ENCODE results near the gene SEC16A.
A peak's percentile ranks its signal among the peaks of the same experiment; 100 is the strongest.

The SEC16A gene, protein sequence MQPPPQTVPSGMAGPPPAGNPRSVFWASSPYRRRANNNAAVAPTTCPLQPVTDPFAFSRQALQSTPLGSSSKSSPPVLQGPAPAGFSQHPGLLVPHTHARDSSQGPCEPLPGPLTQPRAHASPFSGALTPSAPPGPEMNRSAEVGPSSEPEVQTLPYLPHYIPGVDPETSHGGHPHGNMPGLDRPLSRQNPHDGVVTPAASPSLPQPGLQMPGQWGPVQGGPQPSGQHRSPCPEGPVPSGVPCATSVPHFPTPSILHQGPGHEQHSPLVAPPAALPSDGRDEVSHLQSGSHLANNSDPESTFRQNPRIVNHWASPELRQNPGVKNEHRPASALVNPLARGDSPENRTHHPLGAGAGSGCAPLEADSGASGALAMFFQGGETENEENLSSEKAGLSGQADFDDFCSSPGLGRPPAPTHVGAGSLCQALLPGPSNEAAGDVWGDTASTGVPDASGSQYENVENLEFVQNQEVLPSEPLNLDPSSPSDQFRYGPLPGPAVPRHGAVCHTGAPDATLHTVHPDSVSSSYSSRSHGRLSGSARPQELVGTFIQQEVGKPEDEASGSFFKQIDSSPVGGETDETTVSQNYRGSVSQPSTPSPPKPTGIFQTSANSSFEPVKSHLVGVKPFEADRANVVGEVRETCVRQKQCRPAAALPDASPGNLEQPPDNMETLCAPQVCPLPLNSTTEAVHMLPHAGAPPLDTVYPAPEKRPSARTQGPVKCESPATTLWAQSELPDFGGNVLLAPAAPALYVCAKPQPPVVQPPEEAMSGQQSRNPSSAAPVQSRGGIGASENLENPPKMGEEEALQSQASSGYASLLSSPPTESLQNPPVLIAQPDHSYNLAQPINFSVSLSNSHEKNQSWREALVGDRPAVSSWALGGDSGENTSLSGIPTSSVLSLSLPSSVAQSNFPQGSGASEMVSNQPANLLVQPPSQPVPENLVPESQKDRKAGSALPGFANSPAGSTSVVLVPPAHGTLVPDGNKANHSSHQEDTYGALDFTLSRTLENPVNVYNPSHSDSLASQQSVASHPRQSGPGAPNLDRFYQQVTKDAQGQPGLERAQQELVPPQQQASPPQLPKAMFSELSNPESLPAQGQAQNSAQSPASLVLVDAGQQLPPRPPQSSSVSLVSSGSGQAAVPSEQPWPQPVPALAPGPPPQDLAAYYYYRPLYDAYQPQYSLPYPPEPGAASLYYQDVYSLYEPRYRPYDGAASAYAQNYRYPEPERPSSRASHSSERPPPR (N-terminal part only)

DNA sequence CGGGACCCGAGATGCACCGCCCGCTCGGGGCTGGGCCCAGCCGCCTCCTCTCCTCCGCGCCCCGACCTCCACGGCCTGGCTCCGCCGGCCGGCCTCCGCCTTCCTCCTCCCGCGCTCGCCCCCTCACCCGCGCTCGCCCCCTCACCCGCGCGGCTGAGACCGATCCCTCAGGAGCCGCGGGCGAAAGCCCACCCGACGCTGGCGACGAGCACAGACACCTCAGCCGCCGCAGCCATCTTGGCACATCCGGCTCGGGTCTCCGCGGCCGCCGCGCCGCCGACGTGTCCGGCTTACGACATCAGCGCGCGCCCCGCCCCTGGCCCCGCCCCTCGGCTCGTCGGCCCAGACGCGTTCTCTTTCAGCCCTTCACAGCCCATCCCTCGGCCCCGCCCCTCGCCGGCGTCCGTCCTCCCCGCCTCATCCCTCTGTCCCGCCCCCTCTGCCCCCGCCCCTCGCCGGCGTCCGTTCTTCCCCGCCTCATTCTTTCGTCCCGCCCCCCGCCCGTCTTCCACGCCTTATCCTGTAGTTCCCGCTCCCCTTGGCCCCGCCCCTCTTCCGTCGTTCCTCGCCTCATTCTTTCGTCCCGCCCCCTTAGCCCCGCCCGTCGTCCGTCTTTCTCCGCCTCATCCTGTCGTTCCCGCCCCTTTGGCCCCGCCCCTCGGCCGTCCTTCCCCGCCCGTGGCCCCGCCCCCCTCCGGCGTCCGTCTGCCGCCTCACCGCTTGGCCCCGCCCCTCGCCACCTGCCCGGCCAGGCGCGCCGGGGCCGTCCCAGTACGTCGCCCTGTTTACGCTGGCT lies at the start of gene SEC16A:
Gene SEC16A (minus strand): TSS at position 248 of the 796 bp plus-strand sequence. CDS start 5,425 bp downstream, outside the sequence.
- peak; percentile 98 for DNase-seq (ENCODE audit: low read depth)

- DNase-seq (ENCODE audit: low read depth): no peak
Observed at GRCh38 chr9:136531904-136532798, 49.3 kb upstream of the SEC16A start.

DNA sequence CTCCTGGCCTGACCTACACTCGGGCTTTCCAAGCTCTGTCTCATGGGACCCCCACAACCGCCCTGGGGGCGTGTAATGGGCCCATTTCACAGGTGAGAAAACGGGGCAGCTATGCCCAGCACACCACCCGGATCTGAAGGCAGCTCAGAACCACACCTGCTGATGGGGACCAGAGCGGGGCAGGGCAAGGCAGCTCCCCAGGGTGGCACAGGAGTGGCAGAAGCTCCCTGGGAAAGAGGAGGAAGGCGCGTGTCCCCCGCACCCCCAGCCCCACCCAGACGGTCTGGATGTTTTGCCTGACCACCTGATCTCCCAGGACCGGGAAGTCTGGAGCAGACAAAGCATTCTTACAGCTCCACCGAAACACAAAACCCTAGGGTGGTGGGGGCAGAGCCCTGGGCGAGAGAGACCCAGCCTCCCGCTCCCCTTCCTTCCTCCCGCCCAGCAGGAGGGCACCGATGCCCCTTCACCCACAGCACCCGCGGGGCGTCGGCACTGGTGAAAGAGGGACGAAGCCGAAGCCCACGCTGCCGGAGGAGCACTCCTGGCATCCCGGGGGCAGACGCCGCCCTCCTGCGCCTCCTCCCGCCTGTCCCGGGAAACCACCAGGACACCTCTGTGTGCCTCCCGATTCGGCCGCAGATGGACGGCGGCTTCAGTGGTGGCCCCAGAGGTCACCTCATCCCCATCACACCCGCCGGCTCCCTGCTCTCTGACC lies 48.5 kb upstream of the SEC16A start:
- no peak for DNase-seq (ENCODE audit: low read depth)

DNA sequence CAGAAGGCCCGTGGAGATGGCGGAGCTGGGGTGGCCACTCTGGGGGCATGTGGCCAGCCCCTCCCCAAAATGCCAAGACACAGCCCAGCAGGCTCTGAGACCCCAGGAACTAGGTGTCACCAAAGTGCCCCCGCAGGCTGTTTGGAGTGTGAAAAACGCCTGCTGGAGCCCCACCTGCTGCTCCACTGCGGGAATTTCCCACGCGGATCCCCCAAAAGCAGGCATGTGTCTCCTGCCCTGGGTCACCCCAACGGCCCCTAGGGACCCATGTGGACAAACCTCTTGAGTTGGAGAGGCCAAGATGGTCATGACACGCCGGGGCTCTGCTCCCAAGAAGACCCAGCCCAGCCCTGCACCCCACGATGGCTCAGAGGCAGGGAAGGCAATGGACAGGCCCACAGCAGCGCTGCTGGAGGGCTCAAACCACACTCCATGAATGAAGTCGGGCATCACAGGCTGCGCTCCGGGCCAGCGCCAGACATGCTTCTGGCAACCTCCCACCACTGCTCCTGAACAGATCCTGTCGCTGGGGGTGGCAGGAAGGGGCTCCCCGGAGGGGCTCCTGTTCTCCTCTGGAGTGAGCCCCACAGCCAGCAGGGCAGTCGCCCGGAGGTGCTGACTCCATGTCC lies 47.7 kb upstream of the SEC16A start:
- DNase-seq (ENCODE audit: low read depth): no peak

DNA sequence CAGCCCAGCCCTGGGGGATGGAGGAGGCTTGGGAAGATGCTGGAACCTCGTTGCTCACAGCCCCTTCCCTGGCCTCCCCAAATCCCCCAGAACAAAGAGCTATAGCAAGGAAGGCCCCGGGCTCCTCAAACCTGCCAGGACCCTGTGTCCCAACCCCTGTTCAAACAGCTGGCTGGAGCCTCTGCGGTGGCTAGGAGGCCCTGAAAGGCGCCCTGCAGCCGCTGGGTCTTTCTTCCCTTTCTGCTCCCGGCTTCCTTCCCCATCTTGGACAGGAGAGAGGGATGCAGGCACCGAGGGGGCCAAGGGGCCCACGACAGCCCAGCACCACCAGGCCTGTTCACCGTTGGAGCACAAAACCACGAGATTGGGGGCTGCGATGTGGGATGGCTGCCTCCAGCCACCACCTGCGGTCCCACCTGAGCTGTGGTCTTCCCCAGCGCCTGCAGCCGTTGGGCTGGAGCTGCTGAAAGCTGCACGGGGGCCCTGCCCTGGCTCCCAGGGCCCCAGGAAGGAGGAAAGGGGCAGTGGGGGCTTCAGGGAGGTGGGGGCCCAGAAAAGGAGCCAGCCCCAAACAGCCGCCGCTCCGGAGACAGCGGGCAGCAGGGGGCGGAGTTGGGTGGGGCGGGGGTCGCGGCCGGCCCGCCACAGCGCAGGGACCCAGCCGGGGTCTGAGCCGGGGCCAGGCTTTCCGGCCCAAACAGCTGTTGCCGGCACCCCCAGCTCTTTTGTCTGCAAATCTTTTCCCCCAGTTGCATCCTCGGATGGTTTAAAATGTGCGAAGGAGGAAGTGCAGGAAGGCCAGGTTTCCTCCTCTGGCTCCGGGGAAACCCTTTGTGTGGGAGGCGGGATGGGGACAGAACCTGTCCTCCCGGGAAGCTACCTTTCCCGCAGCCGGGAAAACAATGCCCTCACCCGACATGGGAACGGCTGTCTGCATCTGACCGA lies 46.9 kb upstream of the SEC16A start:
- no peak for DNase-seq (ENCODE audit: low read depth)

GRCh38 chr9:136528716-136529341 lies 46.0 kb upstream of the SEC16A start:
- DNase-seq (ENCODE audit: low read depth): no peak

DNA sequence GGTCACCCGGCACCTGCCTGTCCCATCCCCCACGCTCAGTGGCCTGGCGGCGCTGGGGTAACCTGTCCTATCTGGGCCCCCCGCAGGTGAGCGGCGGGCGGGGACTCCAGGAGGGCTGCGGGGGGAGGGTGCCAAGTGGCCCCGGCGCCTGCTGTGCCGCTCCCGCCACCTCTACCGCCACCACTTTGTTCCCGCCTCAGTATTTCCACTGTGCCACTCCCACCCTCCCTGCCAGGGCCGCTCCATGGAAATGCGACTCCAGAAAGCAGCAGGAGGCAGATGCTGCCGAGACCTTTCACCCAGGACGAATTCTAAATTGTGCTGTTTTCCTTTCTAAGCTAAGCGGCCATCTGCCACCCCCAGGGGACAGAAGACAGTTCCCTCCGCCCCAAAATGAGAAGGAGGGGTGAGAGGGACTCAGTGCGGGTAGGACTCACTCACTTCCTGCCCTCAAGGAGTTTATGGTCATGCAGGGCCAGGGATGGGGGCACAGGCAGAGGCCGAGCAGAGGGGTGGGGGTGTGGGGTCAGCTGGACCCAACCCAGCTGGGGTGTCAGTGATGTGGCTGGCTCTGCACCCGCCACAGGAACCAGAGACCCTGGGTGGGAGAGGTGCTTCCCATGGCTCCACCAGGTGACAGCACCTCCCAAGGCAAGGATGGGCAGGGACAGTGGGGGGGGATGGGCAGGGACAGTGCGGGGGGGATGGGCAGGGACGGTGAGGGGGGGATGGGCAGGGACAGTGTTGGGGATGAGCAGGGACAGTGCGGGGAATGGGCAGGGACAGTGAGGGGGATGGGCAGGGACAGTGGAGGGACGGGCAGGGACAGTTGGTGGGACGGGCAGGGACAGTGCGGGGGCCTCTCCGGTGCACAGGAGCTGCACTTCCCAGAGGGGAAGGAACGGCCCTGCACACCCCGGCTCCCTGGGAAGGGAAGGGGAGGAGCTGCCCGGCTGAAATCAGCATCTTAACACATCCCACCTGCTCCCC lies 45.2 kb upstream of the SEC16A start:
- peak; percentile 39 for DNase-seq (ENCODE audit: low read depth)

DNA sequence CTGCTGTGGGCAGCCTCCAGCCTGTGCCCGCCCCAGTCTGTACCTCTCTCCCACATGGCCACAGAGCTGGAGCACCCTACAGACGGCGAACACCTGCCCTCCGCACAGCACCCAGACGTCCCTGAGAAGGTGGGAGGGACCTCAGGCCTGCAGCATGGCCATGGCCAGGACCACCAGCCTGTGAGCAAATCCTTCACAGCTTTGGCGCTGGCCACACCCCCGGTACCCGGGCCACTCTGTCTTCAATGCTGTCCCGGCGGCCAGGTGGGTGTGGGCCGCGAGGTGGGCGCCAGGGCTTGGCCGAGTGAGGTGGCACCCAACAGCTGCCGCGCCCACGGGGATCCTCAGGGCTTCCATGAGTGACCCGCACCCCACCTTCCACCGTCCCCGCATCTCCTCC lies 44.3 kb upstream of the SEC16A start:
- no peak for DNase-seq (ENCODE audit: low read depth)

- no peak for DNase-seq (ENCODE audit: low read depth)
Observed at GRCh38 chr9:136526625-136527066, 43.8 kb upstream of the SEC16A start.

GRCh38 chr9:136525841-136526499 lies 43.1 kb upstream of the SEC16A start:
- DNase-seq (ENCODE audit: low read depth): no peak

DNA sequence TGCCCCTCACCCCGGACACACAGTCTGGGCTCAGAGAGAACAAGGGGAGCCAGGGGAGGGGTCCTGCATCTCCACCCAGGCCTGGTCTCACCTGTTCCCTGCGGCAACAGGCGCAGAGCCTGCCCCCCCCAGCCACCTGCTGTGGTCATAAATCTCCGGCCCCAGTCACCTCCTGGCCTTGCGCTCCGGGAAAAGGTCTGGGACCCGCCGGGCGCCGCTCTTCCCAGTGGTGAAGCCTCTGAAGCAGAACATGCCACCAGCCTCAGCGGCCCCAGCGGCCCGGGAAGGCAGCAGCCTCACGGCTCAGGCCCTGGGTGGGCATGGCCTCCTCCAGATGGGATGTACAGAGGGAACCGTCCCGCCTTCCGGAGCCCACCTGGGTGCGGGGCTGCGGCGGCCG lies 42.4 kb upstream of the SEC16A start:
- no peak for DNase-seq (ENCODE audit: low read depth)

DNA sequence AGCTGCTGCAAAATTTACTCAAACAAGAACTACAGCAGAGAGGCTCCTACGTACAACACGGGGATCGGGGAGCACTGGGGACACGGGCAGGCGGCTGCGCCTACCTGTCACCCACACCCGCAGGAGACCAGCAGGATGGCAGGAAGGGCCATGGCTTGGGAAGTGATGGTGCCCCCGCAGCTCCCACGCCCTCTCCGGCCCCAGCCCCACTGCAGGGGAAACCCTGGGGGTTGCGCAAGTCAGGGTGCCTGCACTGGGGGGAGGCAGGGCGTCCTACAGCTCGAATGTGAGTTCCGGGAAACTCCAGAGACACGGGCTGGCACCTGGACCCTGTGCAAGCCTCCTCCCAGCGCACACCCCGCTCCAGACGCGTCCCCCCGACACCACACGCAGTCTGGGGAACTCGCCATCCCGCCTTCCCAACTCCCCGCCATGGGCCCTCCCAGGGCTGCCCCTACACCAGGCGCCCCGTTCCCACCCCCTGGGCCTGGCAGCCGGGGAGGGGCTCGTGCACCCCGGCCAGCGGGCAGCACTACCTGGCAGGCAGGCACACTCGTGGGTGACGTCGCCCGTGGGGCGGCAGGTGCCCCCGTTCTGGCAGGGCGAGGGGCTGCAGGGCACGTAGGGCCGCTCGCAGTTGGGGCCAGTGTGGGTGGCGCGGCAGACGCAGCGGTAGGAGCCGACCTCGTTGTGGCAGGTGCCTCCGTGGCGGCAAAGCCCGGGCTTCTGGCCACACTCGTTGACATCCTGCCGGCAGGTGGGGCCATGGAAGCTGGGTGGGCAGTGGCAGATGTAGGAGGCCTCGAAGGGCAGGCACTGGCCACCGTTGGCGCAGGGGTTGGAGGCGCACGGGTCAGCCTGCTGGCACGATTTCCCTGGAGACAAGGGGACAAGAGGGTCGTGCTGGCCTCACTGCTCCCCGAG lies 39.7 kb upstream of the SEC16A start:
- no peak for DNase-seq (ENCODE audit: low read depth)

- DNase-seq (ENCODE audit: low read depth): no peak
Observed at GRCh38 chr9:136521537-136521936, 38.7 kb upstream of the SEC16A start.

GRCh38 chr9:136520053-136520540 lies 37.3 kb upstream of the SEC16A start:
- no peak for DNase-seq (ENCODE audit: low read depth)

All from ELR (cell line).